Panc1 (cell line): ENCODE results near the gene YLPM1. TPM values are rescaled to one million over a fixed set of nuclear protein-coding genes. Genes with fewer than 3 reads are reported as not detected.

Experiments
- ATAC-seq: fragments of 200-7000 bp; cut with Tn5 transposase; 2 replicates; pipeline ENCODE4 v1.9.1; 2020; ENCODE audit warnings: mild to moderate bottlenecking, moderate library complexity
- BruUV-seq: library from RNA; stranded (reverse); fragments of 400-500 nt; replicated peaks from 2 replicates; lab custom pipeline; 2021; lab: Mats Ljungman, UMichigan
- CTCF ChIA-PET: fragments of 300-600 bp; sonication (Branson Sonifier 250); formaldehyde crosslinking; loops from one replicate; lab custom pipeline; 2022; ENCODE audit warnings: antibody characterized with exemption; lab: Charles Lee
- POLR2A ChIA-PET: fragments of 300-600 bp; sonication (Branson Sonifier 250); formaldehyde crosslinking; loops from one replicate; lab custom pipeline; 2022; ENCODE audit warnings: antibody characterized with exemption; lab: Charles Lee
- DNase-seq: peaks from one replicate; pipeline ENCODE4 v3.0.0-alpha.2; 2010; ENCODE audit warnings: low read depth, low spot score
- H3K27ac ChIP-seq: 2 replicates; pipeline ENCODE4 v1.5.1; 2011; ENCODE audit warnings: mild to moderate bottlenecking, low read length, inconsistent platforms
- H3K27me3 ChIP-seq: fragments of 200-500 bp; sonication (Bioruptor generic); 2 replicates; pipeline ENCODE4 v1.6.0; 2014; ENCODE audit warnings: low read length, inconsistent platforms; ENCODE audit not compliant: control insufficient read depth, insufficient read depth
- H3K36me3 ChIP-seq: fragments of 200-500 bp; sonication (Bioruptor generic); 2 replicates; pipeline ENCODE4 v1.5.1; 2014; ENCODE audit warnings: inconsistent platforms, mild to moderate bottlenecking, low read length, moderate library complexity; ENCODE audit not compliant: control insufficient read depth, insufficient read depth
- H3K4me1 ChIP-seq: 2 replicates; pipeline ENCODE4 v1.5.1; 2011; ENCODE audit warnings: inconsistent platforms, mild to moderate bottlenecking, low read length, moderate library complexity; ENCODE audit not compliant: control insufficient read depth, insufficient read depth
- H3K4me3 ChIP-seq, 2 experiments: 2 replicates each; pipeline ENCODE4 v1.5.1; 2011 to 2012; ENCODE audit warnings: low read depth in 2 of 2, low read length in 2 of 2, mild to moderate bottlenecking in 2 of 2, inconsistent platforms in 1 of 2, moderate library complexity in 1 of 2
- H3K9me3 ChIP-seq: fragments of 200-500 bp; sonication (Bioruptor generic); 2 replicates; pipeline ENCODE4 v1.5.1; 2014; ENCODE audit warnings: low read depth, mild to moderate bottlenecking, inconsistent platforms, low read length, moderate library complexity; ENCODE audit not compliant: control insufficient read depth, insufficient read depth
- CTCF ChIP-seq: fragments of 450-650 bp; IDR thresholded peaks from 2 replicates; pipeline ENCODE4 v1.5.1; 2017; ENCODE audit warnings: mild to moderate bottlenecking
- POLR2AphosphoS5 ChIP-seq: IDR thresholded peaks from 2 replicates; pipeline ENCODE4 v1.6.1; 2012; ENCODE audit warnings: mild to moderate bottlenecking, low read depth, low read length, moderate library complexity
- REST ChIP-seq, 2 experiments: IDR thresholded peaks; 2 replicates each; pipeline ENCODE4 v1.6.1; 2011 to 2012; ENCODE audit warnings: low read depth in 2 of 2, control low read depth in 1 of 2, low read length in 1 of 2, mild to moderate bottlenecking in 1 of 2, moderate library complexity in 1 of 2; ENCODE audit not compliant: insufficient read depth in 1 of 2
- SIN3A ChIP-seq: IDR thresholded peaks from 2 replicates; pipeline ENCODE4 v1.6.1; 2012; ENCODE audit warnings: low read depth, mild to moderate bottlenecking, low read length, moderate library complexity, borderline replicate concordance; ENCODE audit not compliant: insufficient read depth
- TCF7L2 ChIP-seq: IDR thresholded peaks from 2 replicates; pipeline ENCODE4 v1.6.1; 2011; ENCODE audit warnings: mild to moderate bottlenecking, low read depth, low read length, inconsistent platforms
- in situ Hi-C: cut with HindIII; loops from 2 replicates; pipeline ENCODE4 v1.10.0; 2016; ENCODE audit warnings: low sequenced_read_pairs, low pct_unique_long_range_greater_than_20kb
- intact Hi-C: fragments of 100-400 bp; cut with micrococcal nuclease; formaldehyde crosslinking; loops from one replicate; pipeline ENCODE4 v1.10.0; 2022; ENCODE audit not compliant: unreplicated experiment
- total RNA-seq: library from RNA; stranded (reverse); gene quantifications from one replicate; pipeline ENCODE4 v1.2.1, GENCODE V29; 2021; ENCODE audit not compliant: unreplicated experiment

Gene YLPM1
- total RNA-seq, 1 experiment from 2014 or later: 38.9 TPM

GRCh38 chr14:74846168-74846567 lies 83.1 kb downstream of the YLPM1 start:
- in situ Hi-C loops (no loop called here), intact Hi-C loops (no loop called here)
- POLR2A ChIA-PET: no interaction called here
- ATAC-seq (no peak), DNase-seq (no peak)
- CTCF ChIA-PET: no interaction called here
- no peak overlapping the region for H3K27ac ChIP-seq
- H3K36me3 ChIP-seq: no peaks in the 10 kb centered on the region
- H3K4me3 ChIP-seq: no peak overlapping the region
- BruUV-seq: no TSS peak
- no peaks in the 10 kb centered on the region for H3K4me1 ChIP-seq
- no peaks in the 10 kb centered on the region for H3K9me3 ChIP-seq
- no peak for TF ChIP-seq POLR2AphosphoS5
- no peak for TF ChIP-seq CTCF
- TF ChIP-seq REST (IDR thresholded peaks at IDR 0.05; ENCODE audit: insufficient read depth in 1 of 2, low read depth in 2 of 2, low read length in 1 of 2): no peak
- TF ChIP-seq SIN3A: no peak
- no peak for TF ChIP-seq TCF7L2
- H3K27me3 ChIP-seq: no peaks in the 10 kb centered on the region

GRCh38 chr14:74846968-74847665 lies 84.0 kb downstream of the YLPM1 start:
- no peaks in the 10 kb centered on the region for H3K4me1 ChIP-seq
- no peak overlapping the region for H3K4me3 ChIP-seq
- in situ Hi-C loops (no loop called here), intact Hi-C loops (no loop called here)
- ATAC-seq (no peak), DNase-seq (no peak)
- H3K36me3 ChIP-seq: no peaks in the 10 kb centered on the region
- POLR2A ChIA-PET: no interaction called here
- H3K9me3 ChIP-seq: no peaks in the 10 kb centered on the region
- no peaks in the 10 kb centered on the region for H3K27me3 ChIP-seq
- CTCF ChIA-PET: no interaction called here
- no TSS peak for BruUV-seq
- no peak for TF ChIP-seq TCF7L2
- H3K27ac ChIP-seq: no peak overlapping the region

- TF ChIP-seq POLR2AphosphoS5: no peak
- no peak for TF ChIP-seq CTCF
- TF ChIP-seq REST (IDR thresholded peaks at IDR 0.05; ENCODE audit: insufficient read depth in 1 of 2, low read depth in 2 of 2, low read length in 1 of 2): no peak
- TF ChIP-seq TCF7L2: no peak
- TF ChIP-seq SIN3A: no peak
- Histone ChIP-seq H3K4me3 (no peak overlapping the region), H3K36me3 (no peaks in the 10 kb centered on the region), H3K27ac (no peak overlapping the region), H3K27me3 (no peaks in the 10 kb centered on the region), H3K9me3 (no peaks in the 10 kb centered on the region), H3K4me1 (no peaks in the 10 kb centered on the region)
- BruUV-seq: no TSS peak
- in situ Hi-C loops: no loop called here
- POLR2A ChIA-PET: no interaction called here
- no peak for ATAC-seq
- no peak for DNase-seq
- CTCF ChIA-PET: interaction anchor here (0.5 kb wide), 1 partner anchor 20 kb away, joined by 3 read pairs; no protein-coding TSS in a partner anchor
- intact Hi-C loops: no loop called here
Measured at GRCh38 chr14:74848768-74849167, 85.7 kb downstream of the YLPM1 start.
